ENCODE data around the gene NPAS1.

NPAS1 gene

GRCh38 chr19:47019431-47020041 lies at the start of gene NPAS1:
Gene NPAS1 (plus strand): TSS chr19:47019837. CDS start chr19:47021048, 1,211 bp downstream.
- DNase-seq (ENCODE audit: low read depth in 1 of 2, low spot score in 1 of 2) = no peak

GRCh38 chr19:46970815-46971214 lies 48.8 kb upstream of the NPAS1 start:
- no peak for DNase-seq (ENCODE audit: low read depth in 1 of 2, low spot score in 1 of 2)

GRCh38 chr19:46972311-46972710 lies 47.3 kb upstream of the NPAS1 start:
- no peak for DNase-seq (ENCODE audit: low read depth in 1 of 2, low spot score in 1 of 2)

- DNase-seq (ENCODE audit: low read depth in 1 of 2, low spot score in 1 of 2) = no peak
Observed at GRCh38 chr19:46974181-46974580, 45.5 kb upstream of the NPAS1 start.

GRCh38 chr19:46975011-46975924 lies 44.4 kb upstream of the NPAS1 start:
- DNase-seq (ENCODE audit: low read depth in 1 of 2, low spot score in 1 of 2) = no peak

- no peak for DNase-seq (ENCODE audit: low read depth in 1 of 2, low spot score in 1 of 2)
Observed at GRCh38 chr19:46975925-46976782, 43.5 kb upstream of the NPAS1 start.

GRCh38 chr19:46976845-46977320 lies 42.8 kb upstream of the NPAS1 start:
- no peak for DNase-seq (ENCODE audit: low read depth in 1 of 2, low spot score in 1 of 2)

GRCh38 chr19:46977548-46977947 lies 42.1 kb upstream of the NPAS1 start:
- DNase-seq (ENCODE audit: low read depth in 1 of 2, low spot score in 1 of 2) = no peak

- no peak for DNase-seq (ENCODE audit: low read depth in 1 of 2, low spot score in 1 of 2)
Observed at GRCh38 chr19:46978171-46978869, 41.3 kb upstream of the NPAS1 start.

GRCh38 chr19:46979126-46980105 lies 40.2 kb upstream of the NPAS1 start:
- no peak for DNase-seq (ENCODE audit: low read depth in 1 of 2, low spot score in 1 of 2)

GRCh38 chr19:46980761-46981160 lies 38.9 kb upstream of the NPAS1 start:
- DNase-seq (ENCODE audit: low read depth in 1 of 2, low spot score in 1 of 2) = no peak

GRCh38 chr19:46981286-46981945 lies 38.2 kb upstream of the NPAS1 start:
- no peak for DNase-seq (ENCODE audit: low read depth in 1 of 2, low spot score in 1 of 2)

- no peak for DNase-seq (ENCODE audit: low read depth in 1 of 2, low spot score in 1 of 2)
Observed at GRCh38 chr19:46983097-46983496, 36.5 kb upstream of the NPAS1 start.

- no peak for DNase-seq (ENCODE audit: low read depth in 1 of 2, low spot score in 1 of 2)
Observed at GRCh38 chr19:46984077-46985010, 35.3 kb upstream of the NPAS1 start.

- DNase-seq (ENCODE audit: low read depth in 1 of 2, low spot score in 1 of 2) = no peak
Observed at GRCh38 chr19:46985542-46986415, 33.9 kb upstream of the NPAS1 start.

GRCh38 chr19:46988614-46989230 lies 30.9 kb upstream of the NPAS1 start:
- DNase-seq (ENCODE audit: low read depth in 1 of 2, low spot score in 1 of 2) = no peak
